Measurements from ENCODE around the gene PLEKHA4. TPM values are rescaled to one million over a fixed set of nuclear protein-coding genes. Genes with fewer than 3 reads are reported as not detected.

Gene PLEKHA4
- total and polyA plus RNA-seq, 4 donors = 4.4 to 17.2 (median 6.3) TPM

DNA sequence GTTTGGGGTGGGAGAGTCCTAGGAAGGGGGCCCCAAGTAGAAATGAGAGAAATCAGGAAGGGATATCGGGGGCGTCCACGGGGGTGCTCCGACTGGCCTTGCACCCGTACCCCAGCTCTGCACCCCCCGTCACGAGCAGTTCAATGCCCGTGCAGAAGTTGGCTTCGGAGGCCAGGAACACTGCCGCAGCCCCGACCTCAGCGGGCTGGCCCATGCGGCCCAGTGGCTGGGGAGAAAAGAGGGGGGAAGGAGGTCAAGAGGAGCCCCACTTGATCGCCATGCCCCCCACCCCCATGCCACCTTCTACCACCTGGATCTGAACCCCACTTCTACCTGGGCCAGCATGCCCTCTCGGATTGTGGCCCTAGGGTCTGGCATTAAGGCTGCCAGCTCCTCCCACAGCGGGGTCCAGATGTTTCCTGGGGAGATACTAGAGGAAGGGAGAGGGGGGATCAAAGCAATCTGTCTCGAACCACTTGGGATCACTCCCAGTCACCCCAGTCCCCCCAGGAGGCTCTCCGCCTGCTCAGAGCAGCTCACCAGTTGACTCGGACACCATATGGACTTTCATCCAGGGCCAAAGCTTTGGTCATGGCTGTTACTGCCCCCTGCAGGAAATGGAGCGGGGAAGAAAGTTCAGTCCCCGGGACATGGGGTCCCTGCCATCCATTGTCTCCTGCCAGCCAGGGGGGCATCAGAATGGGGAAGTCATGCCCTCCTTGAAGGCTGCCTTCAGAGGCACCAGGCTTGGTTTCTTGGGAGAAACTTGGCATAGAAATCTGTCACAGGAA is 55.1 kb downstream of the PLEKHA4 start:
- no peak for DNase-seq (ENCODE audit: low spot score)

DNA sequence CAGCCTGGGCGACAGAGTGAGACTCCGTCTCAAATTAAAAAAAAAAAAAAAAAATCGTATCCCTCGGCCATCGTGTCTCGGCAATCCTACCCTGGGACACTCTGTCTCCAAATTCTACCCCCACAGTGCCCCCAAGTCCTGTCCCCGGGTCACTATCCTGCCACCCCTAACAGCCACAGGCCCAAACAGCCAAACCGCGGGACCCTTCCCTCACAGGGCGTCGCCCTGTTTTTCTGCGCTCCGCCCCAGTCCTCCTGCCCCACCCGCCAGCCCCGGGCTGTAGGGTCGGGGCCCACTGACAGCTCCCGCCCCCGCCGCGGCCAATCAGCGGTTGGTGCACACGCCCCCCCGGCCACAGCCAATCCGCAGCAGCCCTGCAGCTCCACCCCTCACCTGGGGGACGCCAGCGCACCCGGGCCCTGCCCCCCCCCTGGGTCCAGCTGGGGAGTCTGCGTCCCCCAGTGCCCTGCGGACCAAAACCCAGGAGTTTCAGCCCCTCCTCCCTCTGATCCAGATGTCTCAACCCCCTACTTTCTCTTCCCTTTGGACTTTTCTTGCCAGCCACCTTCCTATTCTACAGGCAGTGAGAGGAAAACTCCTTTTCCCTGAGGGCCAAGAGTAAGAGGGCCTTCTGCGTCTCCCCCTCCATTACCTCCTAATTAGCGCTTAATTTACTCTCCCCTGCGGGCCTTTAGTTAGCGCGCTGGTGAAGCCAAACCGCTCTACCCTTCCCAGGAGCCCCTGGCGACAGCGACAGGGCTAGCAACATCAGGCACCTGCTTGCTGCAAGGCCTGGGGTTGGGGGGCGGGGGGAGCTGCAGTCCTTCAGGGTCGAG is 56.1 kb downstream of the PLEKHA4 start:
- Histone ChIP-seq H3K9me3 (ENCODE audit: control insufficient read depth in 4 of 4, low read length in 3 of 4) (no peaks in the 10 kb centered on the region), H3K9ac (ENCODE audit: low read depth in 1 of 2, low read length in 2 of 2) (peak overlapping the region in 1 of 2 donors; percentile 51), H3K36me3 (ENCODE audit: control insufficient read depth in 4 of 4, insufficient read depth in 3 of 4, low read depth in 1 of 4, low read length in 3 of 4) (peaks cover 0 to 3% (median 0%) of the 10 kb centered on the region in 4 donors), H3K27me3 (ENCODE audit: control insufficient read depth in 4 of 4, insufficient read depth in 4 of 4, low read length in 3 of 4) (no peaks in the 10 kb centered on the region), H3K4me1 (ENCODE audit: control insufficient read depth in 4 of 4, insufficient read depth in 4 of 4, low read length in 3 of 4) (peaks cover 7 to 57% (median 42%) of the 10 kb centered on the region in 4 donors), H3K4me3 (ENCODE audit: low read depth in 1 of 3, low read length in 3 of 3) (peak overlapping the region in 1 of 3 donors; percentile 20), H3K27ac (ENCODE audit: low read depth in 1 of 2, low read length in 2 of 2) (peak overlapping the region; percentile 87 to 91)
- WGBS = 7% methylated on average over 39 of the region's 39 CpGs
- DNase-seq (ENCODE audit: low spot score) = peak; percentile 87
- peak in 1 of 2 donors; percentile 43 for TF ChIP-seq RAD21 (IDR thresholded peaks at IDR 0.05)
- no peak for TF ChIP-seq TAF1 (conservative IDR thresholded peaks at IDR 0.05)
- TF ChIP-seq, protein P1, sequence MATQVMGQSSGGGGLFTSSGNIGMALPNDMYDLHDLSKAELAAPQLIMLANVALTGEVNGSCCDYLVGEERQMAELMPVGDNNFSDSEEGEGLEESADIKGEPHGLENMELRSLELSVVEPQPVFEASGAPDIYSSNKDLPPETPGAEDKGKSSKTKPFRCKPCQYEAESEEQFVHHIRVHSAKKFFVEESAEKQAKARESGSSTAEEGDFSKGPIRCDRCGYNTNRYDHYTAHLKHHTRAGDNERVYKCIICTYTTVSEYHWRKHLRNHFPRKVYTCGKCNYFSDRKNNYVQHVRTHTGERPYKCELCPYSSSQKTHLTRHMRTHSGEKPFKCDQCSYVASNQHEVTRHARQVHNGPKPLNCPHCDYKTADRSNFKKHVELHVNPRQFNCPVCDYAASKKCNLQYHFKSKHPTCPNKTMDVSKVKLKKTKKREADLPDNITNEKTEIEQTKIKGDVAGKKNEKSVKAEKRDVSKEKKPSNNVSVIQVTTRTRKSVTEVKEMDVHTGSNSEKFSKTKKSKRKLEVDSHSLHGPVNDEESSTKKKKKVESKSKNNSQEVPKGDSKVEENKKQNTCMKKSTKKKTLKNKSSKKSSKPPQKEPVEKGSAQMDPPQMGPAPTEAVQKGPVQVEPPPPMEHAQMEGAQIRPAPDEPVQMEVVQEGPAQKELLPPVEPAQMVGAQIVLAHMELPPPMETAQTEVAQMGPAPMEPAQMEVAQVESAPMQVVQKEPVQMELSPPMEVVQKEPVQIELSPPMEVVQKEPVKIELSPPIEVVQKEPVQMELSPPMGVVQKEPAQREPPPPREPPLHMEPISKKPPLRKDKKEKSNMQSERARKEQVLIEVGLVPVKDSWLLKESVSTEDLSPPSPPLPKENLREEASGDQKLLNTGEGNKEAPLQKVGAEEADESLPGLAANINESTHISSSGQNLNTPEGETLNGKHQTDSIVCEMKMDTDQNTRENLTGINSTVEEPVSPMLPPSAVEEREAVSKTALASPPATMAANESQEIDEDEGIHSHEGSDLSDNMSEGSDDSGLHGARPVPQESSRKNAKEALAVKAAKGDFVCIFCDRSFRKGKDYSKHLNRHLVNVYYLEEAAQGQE (IDR thresholded peaks at IDR 0.05) = no peak
- TF ChIP-seq FOXA2 (IDR thresholded peaks at IDR 0.05) = no peak
- TF ChIP-seq, protein P2, sequence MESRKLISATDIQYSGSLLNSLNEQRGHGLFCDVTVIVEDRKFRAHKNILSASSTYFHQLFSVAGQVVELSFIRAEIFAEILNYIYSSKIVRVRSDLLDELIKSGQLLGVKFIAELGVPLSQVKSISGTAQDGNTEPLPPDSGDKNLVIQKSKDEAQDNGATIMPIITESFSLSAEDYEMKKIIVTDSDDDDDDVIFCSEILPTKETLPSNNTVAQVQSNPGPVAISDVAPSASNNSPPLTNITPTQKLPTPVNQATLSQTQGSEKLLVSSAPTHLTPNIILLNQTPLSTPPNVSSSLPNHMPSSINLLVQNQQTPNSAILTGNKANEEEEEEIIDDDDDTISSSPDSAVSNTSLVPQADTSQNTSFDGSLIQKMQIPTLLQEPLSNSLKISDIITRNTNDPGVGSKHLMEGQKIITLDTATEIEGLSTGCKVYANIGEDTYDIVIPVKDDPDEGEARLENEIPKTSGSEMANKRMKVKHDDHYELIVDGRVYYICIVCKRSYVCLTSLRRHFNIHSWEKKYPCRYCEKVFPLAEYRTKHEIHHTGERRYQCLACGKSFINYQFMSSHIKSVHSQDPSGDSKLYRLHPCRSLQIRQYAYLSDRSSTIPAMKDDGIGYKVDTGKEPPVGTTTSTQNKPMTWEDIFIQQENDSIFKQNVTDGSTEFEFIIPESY (IDR thresholded peaks at IDR 0.05) = no peak
- peak; percentile 98 for TF ChIP-seq SP1 (IDR thresholded peaks at IDR 0.05)
- TF ChIP-seq, protein P3, sequence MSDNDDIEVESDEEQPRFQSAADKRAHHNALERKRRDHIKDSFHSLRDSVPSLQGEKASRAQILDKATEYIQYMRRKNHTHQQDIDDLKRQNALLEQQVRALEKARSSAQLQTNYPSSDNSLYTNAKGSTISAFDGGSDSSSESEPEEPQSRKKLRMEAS (IDR thresholded peaks at IDR 0.05) = no peak
- no peak for TF ChIP-seq NR2F2 (IDR thresholded peaks at IDR 0.05)
- no peak for TF ChIP-seq GABPA (IDR thresholded peaks at IDR 0.05 in 1 of 2, conservative IDR thresholded peaks at IDR 0.05 in 1 of 2)
- TF ChIP-seq HNF4A (conservative IDR thresholded peaks at IDR 0.05) = peak in 1 of 2 donors; percentile 73
- TF ChIP-seq HNF4G (IDR thresholded peaks at IDR 0.05) = no peak
- TF ChIP-seq, protein P4, sequence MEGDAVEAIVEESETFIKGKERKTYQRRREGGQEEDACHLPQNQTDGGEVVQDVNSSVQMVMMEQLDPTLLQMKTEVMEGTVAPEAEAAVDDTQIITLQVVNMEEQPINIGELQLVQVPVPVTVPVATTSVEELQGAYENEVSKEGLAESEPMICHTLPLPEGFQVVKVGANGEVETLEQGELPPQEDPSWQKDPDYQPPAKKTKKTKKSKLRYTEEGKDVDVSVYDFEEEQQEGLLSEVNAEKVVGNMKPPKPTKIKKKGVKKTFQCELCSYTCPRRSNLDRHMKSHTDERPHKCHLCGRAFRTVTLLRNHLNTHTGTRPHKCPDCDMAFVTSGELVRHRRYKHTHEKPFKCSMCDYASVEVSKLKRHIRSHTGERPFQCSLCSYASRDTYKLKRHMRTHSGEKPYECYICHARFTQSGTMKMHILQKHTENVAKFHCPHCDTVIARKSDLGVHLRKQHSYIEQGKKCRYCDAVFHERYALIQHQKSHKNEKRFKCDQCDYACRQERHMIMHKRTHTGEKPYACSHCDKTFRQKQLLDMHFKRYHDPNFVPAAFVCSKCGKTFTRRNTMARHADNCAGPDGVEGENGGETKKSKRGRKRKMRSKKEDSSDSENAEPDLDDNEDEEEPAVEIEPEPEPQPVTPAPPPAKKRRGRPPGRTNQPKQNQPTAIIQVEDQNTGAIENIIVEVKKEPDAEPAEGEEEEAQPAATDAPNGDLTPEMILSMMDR (IDR thresholded peaks at IDR 0.05; ENCODE audit: low read depth, low read length, missing input control) = no peak
- peak in 1 of 2 donors; percentile 37 for TF ChIP-seq JUND (IDR thresholded peaks at IDR 0.05)
- TF ChIP-seq YY1 (IDR thresholded peaks at IDR 0.05) = peak; percentile 71

More for the DNA sequence above, 55.1 kb downstream of the PLEKHA4 start:
- H3K9ac ChIP-seq (ENCODE audit: low read depth in 1 of 2, low read length in 2 of 2) = no peak overlapping the region
- no peaks in the 10 kb centered on the region for H3K9me3 ChIP-seq (ENCODE audit: control insufficient read depth in 4 of 4, low read length in 3 of 4)
- H3K27me3 ChIP-seq (ENCODE audit: control insufficient read depth in 4 of 4, insufficient read depth in 4 of 4, low read length in 3 of 4) = no peaks in the 10 kb centered on the region
- H3K4me1 ChIP-seq (ENCODE audit: control insufficient read depth in 4 of 4, insufficient read depth in 4 of 4, low read length in 3 of 4) = peaks cover 7 to 52% (median 40%) of the 10 kb centered on the region in 4 donors
- H3K4me3 ChIP-seq (ENCODE audit: low read depth in 1 of 3, low read length in 3 of 3) = no peak overlapping the region
- TF ChIP-seq FOXA2 (IDR thresholded peaks at IDR 0.05) (no peak), YY1 (IDR thresholded peaks at IDR 0.05) (no peak), SP1 (IDR thresholded peaks at IDR 0.05) (peak; percentile 40), HNF4A (conservative IDR thresholded peaks at IDR 0.05) (peak; percentile 63 to 83), RAD21 (IDR thresholded peaks at IDR 0.05) (peak; percentile 14 to 45), EGR1 (IDR thresholded peaks at IDR 0.05; ENCODE audit: low read depth in 2 of 2) (no peak), HNF4G (IDR thresholded peaks at IDR 0.05) (peak; percentile 30), NR2F2 (IDR thresholded peaks at IDR 0.05) (no peak)
- TF ChIP-seq, protein P4 (IDR thresholded peaks at IDR 0.05; ENCODE audit: low read depth, low read length, missing input control) = no peak
- TF ChIP-seq, protein P5, sequence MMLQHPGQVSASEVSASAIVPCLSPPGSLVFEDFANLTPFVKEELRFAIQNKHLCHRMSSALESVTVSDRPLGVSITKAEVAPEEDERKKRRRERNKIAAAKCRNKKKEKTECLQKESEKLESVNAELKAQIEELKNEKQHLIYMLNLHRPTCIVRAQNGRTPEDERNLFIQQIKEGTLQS (IDR thresholded peaks at IDR 0.05) = no peak
- WGBS = 55% methylated on average over 21 of the region's 21 CpGs
- peak overlapping the region; percentile 87 to 91 for H3K27ac ChIP-seq (ENCODE audit: low read depth in 1 of 2, low read length in 2 of 2)
- peaks cover 0 to 3% (median 0%) of the 10 kb centered on the region in 4 donors for H3K36me3 ChIP-seq (ENCODE audit: control insufficient read depth in 4 of 4, insufficient read depth in 3 of 4, low read depth in 1 of 4, low read length in 3 of 4)

All from liver (tissue), 9 donors.